ENCODE results near the gene CIROP.

The CIROP gene

GRCh38 chr14:23104591-23105347 is at the start of gene CIROP:
CIROP (minus strand) TSS chr14:23104989; CDS start chr14:23104920, 69 bp downstream.
- H3K36me3 ChIP-seq (ENCODE audit: control insufficient read depth, insufficient read depth, low read length): no peaks in the 10 kb centered on the region
- no peak for DNase-seq (ENCODE audit: extremely low read depth, insufficient read length)
- H3K4me3 ChIP-seq (replicated peaks; ENCODE audit: low read depth, low read length): no peak within 1 kb of the TSS
- no peak for TF ChIP-seq CTCF (IDR thresholded peaks at IDR 0.05; ENCODE audit: insufficient read depth, low read length, poor library complexity, severe bottlenecking)
- no peaks in the 10 kb centered on the region for H3K27me3 ChIP-seq (replicated peaks; ENCODE audit: control insufficient read depth, insufficient read depth, low read length)

- H3K36me3 ChIP-seq (ENCODE audit: control insufficient read depth, insufficient read depth, low read length): no peaks in the 10 kb centered on the region
- no peak for DNase-seq (ENCODE audit: extremely low read depth, insufficient read length)
- peaks cover 3% of the 10 kb centered on the region for H3K27me3 ChIP-seq (replicated peaks; ENCODE audit: control insufficient read depth, insufficient read depth, low read length)
- no peak for TF ChIP-seq CTCF (IDR thresholded peaks at IDR 0.05; ENCODE audit: insufficient read depth, low read length, poor library complexity, severe bottlenecking)
- H3K4me3 ChIP-seq (replicated peaks; ENCODE audit: low read depth, low read length): no peak overlapping the region
These were observed 49.3 kb upstream of the CIROP start for GRCh38 chr14:23153851-23154796.

- no peak for DNase-seq (ENCODE audit: extremely low read depth, insufficient read length)
- Histone ChIP-seq H3K36me3 (ENCODE audit: control insufficient read depth, insufficient read depth, low read length) (no peaks in the 10 kb centered on the region), H3K4me3 (replicated peaks; ENCODE audit: low read depth, low read length) (no peak overlapping the region), H3K27me3 (replicated peaks; ENCODE audit: control insufficient read depth, insufficient read depth, low read length) (peaks cover 3% of the 10 kb centered on the region)
- TF ChIP-seq CTCF (IDR thresholded peaks at IDR 0.05; ENCODE audit: insufficient read depth, low read length, poor library complexity, severe bottlenecking): no peak
These were observed 46.6 kb upstream of the CIROP start for GRCh38 chr14:23151342-23151741.

GRCh38 chr14:23149745-23150144 is 45.0 kb upstream of the CIROP start:
- DNase-seq (ENCODE audit: extremely low read depth, insufficient read length): no peak
- Histone ChIP-seq H3K4me3 (replicated peaks; ENCODE audit: low read depth, low read length) (no peak overlapping the region), H3K27me3 (replicated peaks; ENCODE audit: control insufficient read depth, insufficient read depth, low read length) (peaks cover 3% of the 10 kb centered on the region), H3K36me3 (ENCODE audit: control insufficient read depth, insufficient read depth, low read length) (no peaks in the 10 kb centered on the region)
- TF ChIP-seq CTCF (IDR thresholded peaks at IDR 0.05; ENCODE audit: insufficient read depth, low read length, poor library complexity, severe bottlenecking): no peak

GRCh38 chr14:23148591-23149249 is 43.9 kb upstream of the CIROP start:
- TF ChIP-seq CTCF (IDR thresholded peaks at IDR 0.05; ENCODE audit: insufficient read depth, low read length, poor library complexity, severe bottlenecking): no peak

More at GRCh38 chr14:23148591-23149249, 43.9 kb upstream of the CIROP start:
- no peak overlapping the region for H3K4me3 ChIP-seq (replicated peaks; ENCODE audit: low read depth, low read length)
- H3K27me3 ChIP-seq (replicated peaks; ENCODE audit: control insufficient read depth, insufficient read depth, low read length): peaks cover 3% of the 10 kb centered on the region
- H3K36me3 ChIP-seq (ENCODE audit: control insufficient read depth, insufficient read depth, low read length): no peaks in the 10 kb centered on the region
- no peak for DNase-seq (ENCODE audit: extremely low read depth, insufficient read length)

Data from GM06990 (cell line).